ENCODE data around the gene SDK1.

The SDK1 gene

GRCh38 chr7:3844540-3845151, 543.6 kb downstream of the SDK1 start:
- H3K4me1 ChIP-seq (ENCODE audit: control insufficient read depth, insufficient read depth, low read length), result no peaks in the 10 kb centered on the region
- H3K27ac ChIP-seq (ENCODE audit: low read length), result no peak overlapping the region
- H3K27me3 ChIP-seq (ENCODE audit: control insufficient read depth in 1 of 2, insufficient read depth in 2 of 2, low read length in 2 of 2), result no peaks in the 10 kb centered on the region
- no peaks in the 10 kb centered on the region for H3K9me3 ChIP-seq (ENCODE audit: control insufficient read depth in 2 of 2, low read length in 2 of 2)
- no peak overlapping the region for H3K4me3 ChIP-seq (ENCODE audit: low read length in 2 of 2)
- H3K36me3 ChIP-seq (ENCODE audit: control insufficient read depth in 2 of 2, insufficient read depth in 2 of 2, low read length in 2 of 2), result no peaks in the 10 kb centered on the region
- H3K9ac ChIP-seq (ENCODE audit: low read length in 2 of 2), result no peak overlapping the region

DNA sequence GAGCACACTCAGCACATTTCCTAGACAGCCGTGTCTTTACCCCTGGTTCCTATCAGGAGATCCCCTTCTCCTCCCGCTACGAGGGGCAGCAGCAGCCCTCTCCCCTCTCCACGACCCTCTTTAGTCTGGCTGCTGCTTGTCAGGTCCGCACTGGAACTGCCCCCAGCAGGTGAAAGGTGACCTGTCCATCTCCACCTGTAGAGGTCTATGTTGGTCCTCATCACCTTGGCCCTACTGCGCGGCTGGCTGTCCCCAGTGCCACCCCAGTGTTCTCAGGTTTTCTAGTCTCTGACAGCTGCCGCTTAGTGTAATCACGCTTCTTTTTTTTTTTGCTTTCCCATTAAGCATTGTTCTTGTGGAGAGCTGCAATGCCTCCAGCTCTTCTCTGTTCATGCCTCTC, 545.7 kb downstream of the SDK1 start:
- no peaks in the 10 kb centered on the region for H3K4me1 ChIP-seq (ENCODE audit: control insufficient read depth, insufficient read depth, low read length)
- no peak overlapping the region for H3K4me3 ChIP-seq (ENCODE audit: low read length in 2 of 2)
- no peaks in the 10 kb centered on the region for H3K9me3 ChIP-seq (ENCODE audit: control insufficient read depth in 2 of 2, low read length in 2 of 2)
- no peaks in the 10 kb centered on the region for H3K27me3 ChIP-seq (ENCODE audit: control insufficient read depth in 1 of 2, insufficient read depth in 2 of 2, low read length in 2 of 2)
- H3K36me3 ChIP-seq (ENCODE audit: control insufficient read depth in 2 of 2, insufficient read depth in 2 of 2, low read length in 2 of 2), result no peaks in the 10 kb centered on the region
- H3K9ac ChIP-seq (ENCODE audit: low read length in 2 of 2), result no peak overlapping the region
- H3K27ac ChIP-seq (ENCODE audit: low read length), result no peak overlapping the region

- Histone ChIP-seq H3K9ac (ENCODE audit: low read length in 2 of 2) (no peak overlapping the region), H3K4me3 (ENCODE audit: low read length in 2 of 2) (no peak overlapping the region), H3K9me3 (ENCODE audit: control insufficient read depth in 2 of 2, low read length in 2 of 2) (no peaks in the 10 kb centered on the region), H3K27ac (ENCODE audit: low read length) (no peak overlapping the region), H3K27me3 (ENCODE audit: control insufficient read depth in 1 of 2, insufficient read depth in 2 of 2, low read length in 2 of 2) (no peaks in the 10 kb centered on the region), H3K4me1 (ENCODE audit: control insufficient read depth, insufficient read depth, low read length) (no peaks in the 10 kb centered on the region), H3K36me3 (ENCODE audit: control insufficient read depth in 2 of 2, insufficient read depth in 2 of 2, low read length in 2 of 2) (no peaks in the 10 kb centered on the region)
These were observed 546.3 kb downstream of the SDK1 start for GRCh38 chr7:3847336-3847735.

GRCh38 chr7:3859431-3859830, 558.4 kb downstream of the SDK1 start:
- Histone ChIP-seq H3K4me1 (ENCODE audit: control insufficient read depth, insufficient read depth, low read length) (peaks cover 3% of the 10 kb centered on the region), H3K9ac (ENCODE audit: low read length in 2 of 2) (no peak overlapping the region), H3K36me3 (ENCODE audit: control insufficient read depth in 2 of 2, insufficient read depth in 2 of 2, low read length in 2 of 2) (no peaks in the 10 kb centered on the region), H3K9me3 (ENCODE audit: control insufficient read depth in 2 of 2, low read length in 2 of 2) (peaks cover 0 to 4% of the 10 kb centered on the region in 2 donors), H3K27ac (ENCODE audit: low read length) (no peak overlapping the region), H3K27me3 (ENCODE audit: control insufficient read depth in 1 of 2, insufficient read depth in 2 of 2, low read length in 2 of 2) (no peaks in the 10 kb centered on the region), H3K4me3 (ENCODE audit: low read length in 2 of 2) (no peak overlapping the region)

- Histone ChIP-seq H3K9ac (ENCODE audit: low read length in 2 of 2) (no peak overlapping the region), H3K27me3 (ENCODE audit: control insufficient read depth in 1 of 2, insufficient read depth in 2 of 2, low read length in 2 of 2) (no peaks in the 10 kb centered on the region), H3K4me1 (ENCODE audit: control insufficient read depth, insufficient read depth, low read length) (peaks cover 3% of the 10 kb centered on the region), H3K4me3 (ENCODE audit: low read length in 2 of 2) (no peak overlapping the region), H3K27ac (ENCODE audit: low read length) (no peak overlapping the region), H3K9me3 (ENCODE audit: control insufficient read depth in 2 of 2, low read length in 2 of 2) (no peaks in the 10 kb centered on the region), H3K36me3 (ENCODE audit: control insufficient read depth in 2 of 2, insufficient read depth in 2 of 2, low read length in 2 of 2) (no peaks in the 10 kb centered on the region)
These were observed 559.9 kb downstream of the SDK1 start for GRCh38 chr7:3860932-3861331.

GRCh38 chr7:3861386-3861785, 560.3 kb downstream of the SDK1 start:
- H3K4me3 ChIP-seq (ENCODE audit: low read length in 2 of 2), result no peak overlapping the region
- H3K4me1 ChIP-seq (ENCODE audit: control insufficient read depth, insufficient read depth, low read length), result peaks cover 3% of the 10 kb centered on the region
- no peaks in the 10 kb centered on the region for H3K36me3 ChIP-seq (ENCODE audit: control insufficient read depth in 2 of 2, insufficient read depth in 2 of 2, low read length in 2 of 2)
- H3K27ac ChIP-seq (ENCODE audit: low read length), result no peak overlapping the region
- H3K9me3 ChIP-seq (ENCODE audit: control insufficient read depth in 2 of 2, low read length in 2 of 2), result no peaks in the 10 kb centered on the region
- no peaks in the 10 kb centered on the region for H3K27me3 ChIP-seq (ENCODE audit: control insufficient read depth in 1 of 2, insufficient read depth in 2 of 2, low read length in 2 of 2)
- H3K9ac ChIP-seq (ENCODE audit: low read length in 2 of 2), result no peak overlapping the region

DNA sequence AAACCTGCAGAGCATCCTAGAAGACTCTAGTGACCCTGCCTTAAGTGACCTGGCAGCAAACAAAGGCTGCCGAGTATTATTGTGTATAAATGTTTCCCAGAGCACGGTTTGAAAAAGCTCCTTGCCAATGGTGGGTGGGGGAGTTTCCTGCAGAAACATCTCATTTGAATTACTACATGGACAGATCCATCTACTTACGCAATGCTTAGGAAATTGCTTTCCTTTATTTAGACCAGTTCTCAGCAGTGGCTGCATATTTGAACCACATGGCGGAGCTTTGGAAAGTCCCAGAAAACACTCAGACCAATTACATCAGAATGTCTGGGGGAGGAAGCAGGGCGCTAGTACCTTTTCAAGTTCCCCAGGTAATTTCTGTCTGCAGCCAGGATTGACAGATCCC, 560.9 kb downstream of the SDK1 start:
- Histone ChIP-seq H3K9ac (ENCODE audit: low read length in 2 of 2) (peak overlapping the region in 1 of 2 donors; percentile 29), H3K4me3 (ENCODE audit: low read length in 2 of 2) (peak overlapping the region in 1 of 2 donors; percentile 22), H3K4me1 (ENCODE audit: control insufficient read depth, insufficient read depth, low read length) (peaks cover 3% of the 10 kb centered on the region), H3K9me3 (ENCODE audit: control insufficient read depth in 2 of 2, low read length in 2 of 2) (no peaks in the 10 kb centered on the region), H3K36me3 (ENCODE audit: control insufficient read depth in 2 of 2, insufficient read depth in 2 of 2, low read length in 2 of 2) (no peaks in the 10 kb centered on the region), H3K27ac (ENCODE audit: low read length) (no peak overlapping the region), H3K27me3 (ENCODE audit: control insufficient read depth in 1 of 2, insufficient read depth in 2 of 2, low read length in 2 of 2) (no peaks in the 10 kb centered on the region)

DNA sequence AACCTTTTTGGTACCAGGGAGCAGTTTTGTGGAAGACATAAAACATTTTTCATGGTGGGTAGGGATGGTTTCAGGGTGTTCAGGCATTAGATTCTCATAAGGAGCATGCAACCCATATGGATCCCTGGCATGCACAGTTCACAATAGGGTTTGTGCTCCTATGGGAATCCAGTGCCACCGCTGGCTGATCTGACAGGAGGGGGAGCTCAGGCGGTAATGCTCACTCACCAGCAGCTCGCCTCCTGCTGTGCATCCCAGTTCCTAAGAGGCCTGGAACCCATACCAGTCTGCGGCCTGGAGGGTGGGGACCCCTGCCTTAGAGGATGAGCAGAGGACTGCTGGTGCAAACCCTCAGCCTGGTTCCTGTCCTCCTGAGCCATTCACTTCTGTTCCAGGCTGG, 561.7 kb downstream of the SDK1 start:
- H3K27me3 ChIP-seq (ENCODE audit: control insufficient read depth in 1 of 2, insufficient read depth in 2 of 2, low read length in 2 of 2), result no peaks in the 10 kb centered on the region
- H3K4me1 ChIP-seq (ENCODE audit: control insufficient read depth, insufficient read depth, low read length), result peaks cover 3% of the 10 kb centered on the region
- no peak overlapping the region for H3K4me3 ChIP-seq (ENCODE audit: low read length in 2 of 2)
- H3K9me3 ChIP-seq (ENCODE audit: control insufficient read depth in 2 of 2, low read length in 2 of 2), result no peaks in the 10 kb centered on the region
- no peaks in the 10 kb centered on the region for H3K36me3 ChIP-seq (ENCODE audit: control insufficient read depth in 2 of 2, insufficient read depth in 2 of 2, low read length in 2 of 2)
- no peak overlapping the region for H3K27ac ChIP-seq (ENCODE audit: low read length)
- no peak overlapping the region for H3K9ac ChIP-seq (ENCODE audit: low read length in 2 of 2)

DNA sequence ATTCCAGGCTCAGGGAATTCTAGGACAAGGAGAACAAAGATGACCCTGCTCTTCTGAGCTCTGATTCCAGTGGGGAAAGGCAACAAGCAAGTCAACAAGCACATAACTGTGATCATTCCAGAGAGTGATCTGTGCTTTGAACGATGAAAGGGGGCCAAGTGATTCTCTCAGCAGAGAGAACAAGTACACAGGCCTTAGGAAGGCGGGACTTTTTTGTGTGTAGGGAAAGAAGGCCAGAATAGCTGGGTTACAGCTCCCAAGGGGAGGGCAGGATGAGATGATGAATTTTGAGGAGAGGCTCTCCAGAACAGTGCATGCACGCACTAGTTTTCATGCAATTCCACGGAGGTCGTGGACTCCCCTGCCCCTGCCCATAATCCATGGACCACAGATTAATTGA, 565.2 kb downstream of the SDK1 start:
- no peak overlapping the region for H3K9ac ChIP-seq (ENCODE audit: low read length in 2 of 2)
- peaks cover 3% of the 10 kb centered on the region for H3K4me1 ChIP-seq (ENCODE audit: control insufficient read depth, insufficient read depth, low read length)
- no peak overlapping the region for H3K4me3 ChIP-seq (ENCODE audit: low read length in 2 of 2)
- no peak overlapping the region for H3K27ac ChIP-seq (ENCODE audit: low read length)
- no peaks in the 10 kb centered on the region for H3K27me3 ChIP-seq (ENCODE audit: control insufficient read depth in 1 of 2, insufficient read depth in 2 of 2, low read length in 2 of 2)
- H3K9me3 ChIP-seq (ENCODE audit: control insufficient read depth in 2 of 2, low read length in 2 of 2), result no peaks in the 10 kb centered on the region
- no peaks in the 10 kb centered on the region for H3K36me3 ChIP-seq (ENCODE audit: control insufficient read depth in 2 of 2, insufficient read depth in 2 of 2, low read length in 2 of 2)

DNA sequence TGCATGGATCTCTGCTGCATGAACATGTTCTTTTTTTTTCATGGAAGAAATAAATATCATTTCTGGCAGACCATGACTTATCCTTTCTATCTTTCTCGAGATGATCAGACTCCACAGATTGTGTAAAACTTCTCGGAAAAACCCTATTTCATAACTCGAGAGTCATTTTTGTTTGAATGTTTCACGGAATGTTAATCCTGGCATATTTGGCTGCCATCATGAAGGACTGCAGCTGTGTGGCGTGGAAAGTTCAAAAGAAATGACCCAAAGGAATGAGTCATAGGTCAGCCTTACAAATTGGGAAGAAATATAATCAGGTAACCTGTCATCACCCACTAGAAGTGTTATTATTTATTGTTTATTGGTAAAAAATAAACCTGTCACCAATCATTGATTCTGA, 566.8 kb downstream of the SDK1 start:
- no peaks in the 10 kb centered on the region for H3K36me3 ChIP-seq (ENCODE audit: control insufficient read depth in 2 of 2, insufficient read depth in 2 of 2, low read length in 2 of 2)
- H3K4me1 ChIP-seq (ENCODE audit: control insufficient read depth, insufficient read depth, low read length), result no peaks in the 10 kb centered on the region
- no peaks in the 10 kb centered on the region for H3K9me3 ChIP-seq (ENCODE audit: control insufficient read depth in 2 of 2, low read length in 2 of 2)
- H3K9ac ChIP-seq (ENCODE audit: low read length in 2 of 2), result no peak overlapping the region
- H3K27me3 ChIP-seq (ENCODE audit: control insufficient read depth in 1 of 2, insufficient read depth in 2 of 2, low read length in 2 of 2), result no peaks in the 10 kb centered on the region
- no peak overlapping the region for H3K4me3 ChIP-seq (ENCODE audit: low read length in 2 of 2)
- no peak overlapping the region for H3K27ac ChIP-seq (ENCODE audit: low read length)

DNA sequence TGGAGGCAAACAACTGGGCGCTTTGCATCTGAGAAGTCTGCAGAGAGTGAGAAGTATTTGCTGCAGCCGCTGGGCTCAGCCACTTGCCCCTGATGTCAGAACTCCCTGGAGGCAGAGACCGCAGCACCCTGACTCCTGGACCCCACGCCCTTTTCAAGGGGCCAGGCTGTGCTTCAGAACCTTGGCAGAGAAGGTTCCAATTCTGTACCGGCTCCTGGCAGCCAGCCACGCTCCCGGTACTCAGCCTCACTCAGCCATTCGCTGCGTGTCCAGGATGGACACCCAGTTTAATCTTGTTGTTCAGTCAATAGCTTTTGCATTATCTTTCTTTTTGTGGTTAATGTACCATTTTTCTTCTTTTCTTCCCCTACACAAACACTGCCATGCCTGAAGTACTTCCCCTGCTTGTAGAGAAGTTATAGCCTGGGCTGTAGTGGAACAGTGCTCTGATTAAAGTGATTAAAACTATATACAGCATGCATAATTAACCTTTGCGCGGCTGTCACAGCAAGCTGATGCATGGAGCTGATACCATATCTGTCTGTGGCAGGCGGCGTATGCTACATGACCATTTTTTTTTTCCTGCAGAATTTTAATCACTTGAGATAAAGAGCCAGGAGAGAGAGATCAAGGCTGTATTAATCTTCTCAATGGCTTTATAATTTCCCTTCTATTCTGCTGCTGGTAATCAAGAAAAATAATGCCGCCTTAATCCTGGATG, 578.5 kb downstream of the SDK1 start:
- H3K27me3 ChIP-seq (ENCODE audit: control insufficient read depth in 1 of 2, insufficient read depth in 2 of 2, low read length in 2 of 2), result peaks cover 0 to 3% of the 10 kb centered on the region in 2 donors
- H3K4me1 ChIP-seq (ENCODE audit: control insufficient read depth, insufficient read depth, low read length), result no peaks in the 10 kb centered on the region
- no peak overlapping the region for H3K27ac ChIP-seq (ENCODE audit: low read length)
- H3K4me3 ChIP-seq (ENCODE audit: low read length in 2 of 2), result no peak overlapping the region
- H3K9ac ChIP-seq (ENCODE audit: low read length in 2 of 2), result no peak overlapping the region
- H3K36me3 ChIP-seq (ENCODE audit: control insufficient read depth in 2 of 2, insufficient read depth in 2 of 2, low read length in 2 of 2), result no peaks in the 10 kb centered on the region
- H3K9me3 ChIP-seq (ENCODE audit: control insufficient read depth in 2 of 2, low read length in 2 of 2), result no peaks in the 10 kb centered on the region

Data from stomach smooth muscle (tissue), 2 donors.